ENCODE results near the gene PSEN1. TPM values are rescaled to one million over a fixed set of nuclear protein-coding genes. Genes with fewer than 3 reads are reported as not detected.
"Not testable (repeated sequence)": the region's sequence is repeated elsewhere in the genome, so short reads cannot be mapped to it uniquely, and the experiment has no call there.

Gene PSEN1
- total RNA-seq, 1 donor from 2014 or later: 69.2 TPM

- no peak for TF ChIP-seq CTCF (IDR thresholded peaks at IDR 0.05)
- Histone ChIP-seq H3K27ac (no peak overlapping the region), H3K4me3 (no peak overlapping the region), H3K36me3 (peaks cover 86% of the 10 kb centered on the region), H3K27me3 (ENCODE audit: low read depth) (no peaks in the 10 kb centered on the region), H3K4me1 (peaks cover 6% of the 10 kb centered on the region), H3K9me3 (no peaks in the 10 kb centered on the region)
- DNase-seq (no peak), ATAC-seq (no peak)
- intact Hi-C loops (cut with DNase I): no loop called here
These were observed 36.2 kb downstream of the PSEN1 start for GRCh38 chr14:73172500-73172899.

GRCh38 chr14:73173092-73173735, 36.9 kb downstream of the PSEN1 start:
- peak in 1 of 2 donors; percentile 28 for ATAC-seq
- peak; percentile 49 for TF ChIP-seq CTCF (IDR thresholded peaks at IDR 0.05)
- intact Hi-C loops (cut with DNase I): no loop called here
- H3K9me3 ChIP-seq: no peaks in the 10 kb centered on the region
- no peak for DNase-seq
- H3K36me3 ChIP-seq: peaks cover 79% of the 10 kb centered on the region
- H3K27me3 ChIP-seq (ENCODE audit: low read depth): no peaks in the 10 kb centered on the region
- peaks cover 7% of the 10 kb centered on the region for H3K4me1 ChIP-seq
- H3K27ac ChIP-seq: no peak overlapping the region
- H3K4me3 ChIP-seq: no peak overlapping the region

- H3K9me3 ChIP-seq: no peaks in the 10 kb centered on the region
- intact Hi-C loops (cut with DNase I): no loop called here
- no peak overlapping the region for H3K4me3 ChIP-seq
- H3K27me3 ChIP-seq (ENCODE audit: low read depth): no peaks in the 10 kb centered on the region
- H3K4me1 ChIP-seq: peaks cover 34% of the 10 kb centered on the region
- TF ChIP-seq CTCF (IDR thresholded peaks at IDR 0.05): no peak
- H3K36me3 ChIP-seq: peaks cover 54% of the 10 kb centered on the region
- ATAC-seq: peak; percentile 73 to 80
- DNase-seq: no peak
- peak overlapping the region; percentile 6 for H3K27ac ChIP-seq
These were observed 40.4 kb downstream of the PSEN1 start for GRCh38 chr14:73176685-73177084.

- peaks cover 28% of the 10 kb centered on the region for H3K36me3 ChIP-seq
- no peaks in the 10 kb centered on the region for H3K9me3 ChIP-seq
- intact Hi-C loops (cut with DNase I): no loop called here
- no peak overlapping the region for H3K4me3 ChIP-seq
- peak overlapping the region; percentile 79 for H3K27ac ChIP-seq
- DNase-seq (no peak), ATAC-seq (peak; percentile 75 to 82)
- H3K27me3 ChIP-seq (ENCODE audit: low read depth): no peaks in the 10 kb centered on the region
- peaks cover 34% of the 10 kb centered on the region for H3K4me1 ChIP-seq
- no peak for TF ChIP-seq CTCF (IDR thresholded peaks at IDR 0.05)
These were observed 44.1 kb downstream of the PSEN1 start for GRCh38 chr14:73180385-73180805.

- DNase-seq; H3K9me3 ChIP-seq; H3K4me3 ChIP-seq; intact Hi-C loops (cut with DNase I); ATAC-seq; H3K27me3 ChIP-seq (ENCODE audit: low read depth): not testable (repeated sequence)
- Histone ChIP-seq H3K4me1 (peaks cover 34% of the 10 kb centered on the region), H3K36me3 (peaks cover 27% of the 10 kb centered on the region), H3K27ac (peak overlapping the region; percentile 32)
These were observed 44.7 kb downstream of the PSEN1 start for GRCh38 chr14:73180969-73181368.

- intact Hi-C loops (cut with DNase I): no loop called here
- ATAC-seq (no peak), DNase-seq (no peak)
- H3K27ac ChIP-seq: no peak overlapping the region
- TF ChIP-seq CTCF (IDR thresholded peaks at IDR 0.05): no peak
- peaks cover 70% of the 10 kb centered on the region for H3K36me3 ChIP-seq
- H3K4me3 ChIP-seq: no peak overlapping the region
- H3K27me3 ChIP-seq (ENCODE audit: low read depth): no peaks in the 10 kb centered on the region
- H3K9me3 ChIP-seq: no peaks in the 10 kb centered on the region
- H3K4me1 ChIP-seq: no peaks in the 10 kb centered on the region
These were observed 52.2 kb downstream of the PSEN1 start for GRCh38 chr14:73188501-73188911.
